Loucy (cell line): ENCODE results near the gene TFEC.

Experiments
- H2AFZ ChIP-seq: fragments of 200-600 bp; sonication (generic); 2 replicates; pipeline ENCODE4 v1.6.0; 2016; ENCODE audit warnings: antibody characterized with exemption, mild to moderate bottlenecking, low read length, moderate library complexity
- H3F3A ChIP-seq: fragments of 200-600 bp; 2 replicates; pipeline ENCODE4 v1.6.0; 2016; ENCODE audit warnings: antibody characterized with exemption, low read depth, mild to moderate bottlenecking
- H3K27me3 ChIP-seq: fragments of 200-600 bp; sonication (generic); 2 replicates; pipeline ENCODE4 v1.6.1; 2014; ENCODE audit warnings: low read length, mild to moderate bottlenecking; ENCODE audit not compliant: insufficient read depth, poor library complexity, severe bottlenecking
- H3K36me3 ChIP-seq: fragments of 200-600 bp; sonication (generic); 2 replicates; pipeline ENCODE4 v1.6.1; 2016; ENCODE audit warnings: low read length; ENCODE audit not compliant: insufficient read depth
- H3K4me1 ChIP-seq: fragments of 200-600 bp; sonication (generic); 2 replicates; pipeline ENCODE4 v1.5.1; 2014; ENCODE audit warnings: low read length, mild to moderate bottlenecking; ENCODE audit not compliant: insufficient read depth, poor library complexity, severe bottlenecking
- H3K4me2 ChIP-seq: fragments of 200-600 bp; sonication (generic); 2 replicates; pipeline ENCODE4 v1.6.0; 2014; ENCODE audit warnings: antibody characterized with exemption, low read length, low read depth, mild to moderate bottlenecking; ENCODE audit not compliant: poor library complexity, severe bottlenecking
- H3K4me3 ChIP-seq: fragments of 200-600 bp; sonication (generic); 2 replicates; pipeline ENCODE4 v1.5.1; 2014; ENCODE audit warnings: low read length, mild to moderate bottlenecking, mixed read lengths; ENCODE audit not compliant: poor library complexity, severe bottlenecking
- H3K79me2 ChIP-seq: fragments of 200-600 bp; sonication (generic); 2 replicates; pipeline ENCODE4 v1.6.1; 2014; ENCODE audit warnings: low read length; ENCODE audit not compliant: insufficient read depth
- H3K9ac ChIP-seq: fragments of 200-600 bp; sonication (generic); 2 replicates; pipeline ENCODE4 v1.6.0; 2014; ENCODE audit warnings: mild to moderate bottlenecking, low read depth, low read length, moderate library complexity; ENCODE audit not compliant: poor library complexity, severe bottlenecking
- H3K9me2 ChIP-seq: fragments of 200-600 bp; sonication (generic); replicated peaks from 2 replicates; pipeline ENCODE4 v1.6.1; 2016; ENCODE audit warnings: low read depth, low read length, mixed read lengths
- H3K9me3 ChIP-seq: fragments of 200-600 bp; sonication (generic); 2 replicates; pipeline ENCODE4 v1.6.1; 2014; ENCODE audit warnings: mild to moderate bottlenecking, antibody characterized with exemption, low read length, low read depth; ENCODE audit not compliant: insufficient read depth
- H4K20me1 ChIP-seq: fragments of 200-600 bp; sonication (generic); 2 replicates; pipeline ENCODE4 v1.6.0; 2014; ENCODE audit warnings: antibody characterized with exemption, low read length, mild to moderate bottlenecking; ENCODE audit not compliant: insufficient read depth, poor library complexity, severe bottlenecking
- CTCF ChIP-seq: fragments of 200-600 bp; sonication (generic); conservative IDR thresholded peaks from 2 replicates; pipeline ENCODE4 v1.5.1; 2014; ENCODE audit warnings: mild to moderate bottlenecking, antibody characterized with exemption, low read length
- EZH2phosphoT487 ChIP-seq: fragments of 200-600 bp; IDR thresholded peaks from 2 replicates; pipeline ENCODE4 v1.6.1; 2018; ENCODE audit warnings: antibody characterized with exemption, mild to moderate bottlenecking, moderate library complexity, borderline replicate concordance

The TFEC gene, protein sequence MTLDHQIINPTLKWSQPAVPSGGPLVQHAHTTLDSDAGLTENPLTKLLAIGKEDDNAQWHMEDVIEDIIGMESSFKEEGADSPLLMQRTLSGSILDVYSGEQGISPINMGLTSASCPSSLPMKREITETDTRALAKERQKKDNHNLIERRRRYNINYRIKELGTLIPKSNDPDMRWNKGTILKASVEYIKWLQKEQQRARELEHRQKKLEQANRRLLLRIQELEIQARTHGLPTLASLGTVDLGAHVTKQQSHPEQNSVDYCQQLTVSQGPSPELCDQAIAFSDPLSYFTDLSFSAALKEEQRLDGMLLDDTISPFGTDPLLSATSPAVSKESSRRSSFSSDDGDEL

GRCh38 chr7:116030651-116031276 is at the start of gene TFEC:
Gene TFEC (minus strand): TSS chr7:116030763. CDS start chr7:115984441, 46,322 bp downstream.
- H3K9ac ChIP-seq = no peak within 1 kb of the TSS
- no peaks in the 10 kb centered on the region for H3K36me3 ChIP-seq
- H3K4me3 ChIP-seq = peak within 1 kb of the TSS; percentile 9
- no peaks in the 10 kb centered on the region for H3K9me2 ChIP-seq
- H3K27me3 ChIP-seq = no peaks in the 10 kb centered on the region
- TF ChIP-seq CTCF = no peak
- TF ChIP-seq EZH2phosphoT487 = no peak
- H3K9me3 ChIP-seq = no peaks in the 10 kb centered on the region
- no peaks in the 10 kb centered on the region for H3F3A ChIP-seq
- no peaks in the 10 kb centered on the region for H4K20me1 ChIP-seq
- H3K79me2 ChIP-seq = no peaks in the 10 kb centered on the region
- peak within 1 kb of the TSS; percentile 21 for H3K4me2 ChIP-seq
- H3K4me1 ChIP-seq = peaks cover 13% of the 10 kb centered on the region
- H2AFZ ChIP-seq = peak within 1 kb of the TSS; percentile 35

GRCh38 chr7:116075351-116076145 is 45.0 kb upstream of the TFEC start:
- Histone ChIP-seq H3K9ac (no peak overlapping the region), H3K4me3 (no peak overlapping the region), H3K4me2 (no peak overlapping the region), H4K20me1 (no peaks in the 10 kb centered on the region), H3F3A (no peaks in the 10 kb centered on the region), H3K4me1 (no peaks in the 10 kb centered on the region), H3K79me2 (no peaks in the 10 kb centered on the region), H2AFZ (no peak overlapping the region), H3K36me3 (no peaks in the 10 kb centered on the region), H3K27me3 (no peaks in the 10 kb centered on the region), H3K9me2 (no peaks in the 10 kb centered on the region), H3K9me3 (no peaks in the 10 kb centered on the region)
- TF ChIP-seq EZH2phosphoT487 (no peak), CTCF (no peak)

- H3K9me3 ChIP-seq = no peaks in the 10 kb centered on the region
- no peaks in the 10 kb centered on the region for H3K27me3 ChIP-seq
- H3K79me2 ChIP-seq = no peaks in the 10 kb centered on the region
- no peaks in the 10 kb centered on the region for H3K9me2 ChIP-seq
- H3K36me3 ChIP-seq = no peaks in the 10 kb centered on the region
- H3K4me2 ChIP-seq = no peak overlapping the region
- no peaks in the 10 kb centered on the region for H4K20me1 ChIP-seq
- no peak overlapping the region for H3K4me3 ChIP-seq
- TF ChIP-seq CTCF (no peak), EZH2phosphoT487 (no peak)
- H3K9ac ChIP-seq = no peak overlapping the region
- no peaks in the 10 kb centered on the region for H3K4me1 ChIP-seq
- no peak overlapping the region for H2AFZ ChIP-seq
- H3F3A ChIP-seq = no peaks in the 10 kb centered on the region
Measured at GRCh38 chr7:116071629-116072028, 41.1 kb upstream of the TFEC start.
